Endometrium (tissue), 2 donors: ENCODE measurements around the gene RANBP9.

Experiments used
- FAIRE-seq: peaks from 2 replicates; lab custom pipeline; 2012; peaks lifted over from hg19 to GRCh38; lab: Jason Lieb, UNC
- donor health status: control.
- donor health status: control.

RANBP9 gene

DNA sequence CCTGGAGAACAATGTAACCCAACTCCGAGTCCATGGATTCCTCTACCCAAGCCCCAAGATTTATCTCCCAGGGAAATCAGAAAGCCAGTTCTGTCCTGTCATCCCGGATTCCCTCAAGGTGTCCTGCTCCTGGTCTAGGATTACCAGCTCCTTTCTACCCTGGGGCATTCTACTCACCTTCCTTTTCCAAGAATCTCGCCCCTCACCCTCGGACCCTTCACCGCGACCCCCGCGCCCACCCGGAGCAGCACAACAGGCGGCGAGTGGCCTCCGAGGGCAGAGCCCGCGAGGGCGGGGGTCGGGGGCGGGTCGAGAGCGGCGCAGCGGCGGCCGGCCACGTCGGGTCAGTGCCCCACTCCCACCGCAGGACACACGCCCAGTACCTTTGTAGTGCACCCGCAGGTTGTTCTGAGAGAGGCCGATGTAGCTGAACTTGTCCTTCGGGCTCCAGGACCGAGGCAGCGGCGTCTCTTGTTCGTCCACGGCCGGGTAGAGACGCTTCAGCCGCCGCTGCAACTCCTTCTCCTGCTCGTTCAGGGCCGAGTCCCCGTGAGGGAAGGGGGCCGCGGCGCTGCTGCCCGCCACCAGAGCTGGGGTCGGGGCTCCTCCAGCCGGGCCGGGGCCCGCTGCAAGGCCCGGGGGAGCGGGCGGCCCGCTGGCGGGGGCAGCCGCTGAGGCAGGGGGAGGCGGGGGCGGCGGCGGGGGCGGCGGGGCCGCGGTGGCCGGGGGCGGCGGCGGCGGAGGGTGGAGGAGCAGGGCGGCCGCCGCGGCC lies 897 bp downstream of the RANBP9 start:
- FAIRE-seq: no peak

DNA sequence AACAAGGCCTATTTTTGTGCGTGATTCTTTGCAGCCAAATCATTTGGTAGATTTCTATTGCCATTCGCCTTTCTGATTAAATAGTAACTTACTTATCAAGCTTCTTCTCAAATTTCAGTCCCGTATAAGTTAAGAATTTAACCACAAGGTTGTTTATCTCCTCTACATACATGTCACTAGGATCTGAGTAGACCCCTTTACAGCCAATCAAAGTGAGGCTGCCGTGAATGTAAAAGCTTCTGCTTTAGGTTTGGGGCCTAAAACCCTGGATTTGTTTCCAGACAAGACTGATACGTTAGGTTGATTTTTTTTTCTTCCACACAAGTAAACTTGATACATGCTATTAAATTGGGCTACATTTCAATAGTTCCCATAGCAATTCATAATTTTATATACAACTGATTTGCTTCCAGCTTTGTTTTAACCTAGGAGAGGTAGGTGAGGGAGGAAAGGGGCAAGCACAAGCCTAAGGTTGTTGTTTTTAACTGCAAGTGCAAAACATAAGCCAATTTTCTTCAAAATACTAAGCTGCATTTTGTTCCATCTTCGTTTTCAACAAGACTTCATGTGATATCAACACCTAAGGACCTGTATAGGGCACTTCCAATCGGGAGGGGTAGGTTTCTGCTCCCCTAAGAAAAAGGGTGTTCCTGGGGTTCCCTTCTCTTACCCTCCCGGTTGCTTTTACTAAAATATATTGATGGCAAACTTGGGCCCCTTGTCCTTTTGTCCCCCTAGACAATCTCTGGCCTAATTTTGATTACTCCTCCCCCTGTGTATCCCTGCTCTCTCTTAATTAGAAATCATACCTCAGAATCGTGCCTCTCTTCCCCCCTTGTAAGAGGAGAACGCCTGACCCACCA lies 1.7 kb downstream of the RANBP9 start:
- FAIRE-seq: no peak

DNA sequence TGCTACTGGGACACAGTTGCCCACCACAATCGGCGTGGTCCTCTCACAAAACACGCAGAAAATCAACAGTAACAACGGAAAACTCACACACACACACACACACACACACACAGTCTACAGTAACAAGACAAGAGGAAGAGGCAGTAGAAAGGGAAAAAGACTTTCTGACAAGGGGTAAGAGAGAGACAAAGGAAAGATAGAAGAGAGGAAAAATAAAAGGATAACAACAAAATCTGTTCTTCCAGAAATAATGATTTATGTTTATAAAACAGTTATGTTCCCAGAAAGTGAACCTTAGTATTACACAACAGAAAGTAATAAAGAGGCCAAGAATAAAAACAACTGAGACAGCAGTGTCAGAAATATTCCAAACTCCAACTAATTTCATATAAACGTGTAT lies 2.9 kb downstream of the RANBP9 start:
- FAIRE-seq: peak; percentile 41

DNA sequence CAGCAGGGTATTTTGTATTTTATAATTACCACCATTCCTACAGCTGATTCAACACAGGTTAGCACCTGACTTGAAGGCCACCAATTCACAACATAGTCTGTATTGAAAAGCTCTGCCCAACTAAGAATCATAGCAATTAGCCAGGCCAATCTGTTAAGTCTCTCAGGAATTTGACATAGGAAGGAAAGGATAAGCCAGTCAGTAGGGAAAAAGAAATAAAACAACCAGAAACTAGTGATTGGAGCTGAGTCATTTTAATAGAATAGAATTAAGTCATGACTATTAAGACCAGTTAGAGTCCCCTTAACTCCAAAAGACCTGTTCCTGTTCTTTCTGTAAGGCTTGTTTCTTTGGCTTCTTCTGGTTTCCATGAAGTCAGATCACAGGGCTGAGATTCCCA lies 8.1 kb downstream of the RANBP9 start:
- FAIRE-seq: no peak

DNA sequence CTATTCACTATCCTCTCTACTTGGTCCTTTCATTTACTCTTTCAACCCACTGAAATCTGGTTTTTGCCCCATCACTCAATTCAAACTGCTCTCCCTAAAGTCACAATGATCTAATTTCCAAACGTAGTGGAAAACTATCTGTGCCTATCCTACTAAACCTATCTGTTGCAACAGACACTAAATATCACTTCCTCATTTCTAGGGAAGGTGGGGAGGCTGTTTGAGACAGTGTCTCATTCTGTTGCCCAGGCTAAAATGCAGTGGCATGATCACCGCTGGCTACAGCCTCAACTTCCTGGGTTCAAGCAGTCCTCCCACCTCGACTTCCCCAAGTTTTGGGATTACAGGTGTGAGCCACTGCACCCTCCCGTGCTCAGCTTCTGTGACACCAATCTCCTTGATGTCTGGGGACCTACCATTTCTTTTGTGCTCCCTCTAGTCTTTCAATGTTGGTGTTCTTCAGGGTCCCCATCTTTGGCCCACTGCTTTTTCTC lies 8.8 kb downstream of the RANBP9 start:
- no peak for FAIRE-seq

DNA sequence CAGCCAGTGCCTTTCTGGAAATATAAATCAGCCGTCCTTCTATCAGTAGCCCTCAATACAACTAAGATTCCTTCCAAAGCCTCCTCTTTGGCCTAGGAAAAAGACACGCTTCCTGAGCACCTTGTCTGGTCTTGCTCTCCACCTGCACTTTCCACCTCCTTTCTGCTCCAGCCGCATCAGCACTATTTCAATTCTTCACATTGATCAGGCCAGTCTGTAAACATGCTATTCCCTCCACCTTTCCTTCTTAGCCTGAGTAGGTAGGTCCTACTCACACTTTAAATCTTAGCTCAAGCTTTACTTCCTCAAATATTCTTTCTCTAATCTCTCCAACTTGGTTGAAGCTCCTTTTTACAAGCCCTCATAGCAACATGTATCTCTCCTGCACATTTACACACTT lies 11.4 kb downstream of the RANBP9 start:
- no peak for FAIRE-seq

DNA sequence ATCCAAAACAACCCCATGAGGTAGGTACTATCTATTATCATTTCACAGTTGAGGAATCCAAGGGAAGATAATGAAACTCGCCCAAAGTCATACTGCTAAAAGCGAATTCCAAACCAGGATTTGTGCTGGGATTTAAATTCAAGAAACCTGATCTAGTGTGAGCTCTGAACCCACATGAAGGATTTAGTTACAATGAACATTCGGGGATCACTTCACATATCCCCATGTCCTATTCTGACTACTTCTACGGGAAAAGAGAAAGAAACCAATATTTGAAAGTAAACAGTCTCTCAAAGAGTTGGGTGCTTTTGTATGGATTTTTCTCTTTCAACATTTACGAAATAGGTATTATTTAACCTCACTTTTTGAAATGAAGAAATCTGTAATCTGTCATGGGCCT lies 12.9 kb downstream of the RANBP9 start:
- no peak for FAIRE-seq

DNA sequence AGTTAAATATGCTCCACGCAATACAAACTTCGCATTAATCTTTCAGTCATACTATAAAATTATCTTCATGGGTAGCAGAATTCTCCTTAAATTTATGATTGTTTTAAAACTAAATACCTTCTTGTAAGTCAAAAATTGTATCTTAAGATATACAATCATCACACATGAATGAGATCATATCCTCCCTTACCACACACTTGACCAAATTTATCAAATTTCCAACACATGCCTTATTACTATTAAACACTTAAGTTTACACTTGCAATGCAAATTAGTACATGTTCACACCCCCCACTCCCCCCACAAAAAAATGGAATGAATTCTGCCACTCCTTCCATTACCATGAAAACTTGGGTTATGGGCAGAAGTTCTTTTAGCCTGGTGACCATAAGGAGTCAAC lies 13.8 kb downstream of the RANBP9 start:
- no peak for FAIRE-seq

DNA sequence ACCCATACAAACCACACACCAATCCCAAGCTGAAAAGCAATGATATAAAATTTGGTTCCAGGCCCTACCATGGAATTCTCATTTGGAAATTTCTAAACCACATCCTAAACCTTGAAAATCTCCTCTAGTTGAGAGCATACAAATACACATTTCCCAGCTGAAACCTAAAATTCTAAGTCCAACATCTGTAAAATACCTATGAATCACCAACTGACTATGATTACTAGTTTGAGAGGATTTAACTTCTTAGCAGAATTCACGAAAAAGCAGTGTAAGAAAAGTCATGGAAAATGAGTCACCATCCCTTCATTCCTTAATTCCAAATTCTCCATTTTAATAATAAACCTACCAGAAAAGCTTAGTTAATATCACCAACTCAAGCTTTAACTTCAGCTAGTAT lies 15.4 kb downstream of the RANBP9 start:
- no peak for FAIRE-seq

DNA sequence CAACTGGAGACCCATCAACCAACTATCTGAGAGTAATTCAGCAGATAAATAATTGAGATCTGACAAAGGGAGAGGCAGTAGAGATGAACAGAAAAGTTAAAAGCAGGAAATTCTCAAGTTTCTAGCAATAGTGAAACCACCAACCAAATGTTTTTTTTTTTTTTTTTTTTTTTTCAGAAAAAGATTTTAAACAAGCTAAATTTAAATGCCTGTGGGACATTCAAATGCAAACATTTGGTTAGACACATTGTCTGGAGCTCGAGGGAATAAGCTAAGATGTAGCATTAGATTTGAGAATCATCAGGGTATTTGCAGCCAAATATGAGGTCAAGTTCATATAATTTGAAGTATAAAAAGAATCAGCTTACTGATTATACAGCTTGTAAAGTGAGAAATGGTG lies 16.4 kb downstream of the RANBP9 start:
- FAIRE-seq: no peak

DNA sequence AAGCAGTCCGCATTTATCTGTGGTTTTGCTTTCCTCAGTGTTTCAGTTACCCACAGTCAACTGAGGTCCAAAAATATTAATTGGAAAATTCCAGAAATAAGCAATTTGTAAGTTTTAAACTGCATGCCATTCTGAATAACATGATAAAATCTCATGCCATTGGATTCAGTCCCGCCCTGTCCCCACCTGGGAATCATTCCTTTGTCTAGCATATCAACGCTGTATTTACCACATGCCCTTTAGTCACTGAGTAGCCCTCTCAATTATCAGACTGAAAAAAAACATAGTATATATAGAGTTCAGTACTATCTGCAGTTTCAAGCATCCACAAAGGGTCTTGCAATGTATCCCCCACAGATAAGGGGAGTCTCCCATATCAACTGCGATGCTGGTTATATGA lies 17.1 kb downstream of the RANBP9 start:
- no peak for FAIRE-seq

DNA sequence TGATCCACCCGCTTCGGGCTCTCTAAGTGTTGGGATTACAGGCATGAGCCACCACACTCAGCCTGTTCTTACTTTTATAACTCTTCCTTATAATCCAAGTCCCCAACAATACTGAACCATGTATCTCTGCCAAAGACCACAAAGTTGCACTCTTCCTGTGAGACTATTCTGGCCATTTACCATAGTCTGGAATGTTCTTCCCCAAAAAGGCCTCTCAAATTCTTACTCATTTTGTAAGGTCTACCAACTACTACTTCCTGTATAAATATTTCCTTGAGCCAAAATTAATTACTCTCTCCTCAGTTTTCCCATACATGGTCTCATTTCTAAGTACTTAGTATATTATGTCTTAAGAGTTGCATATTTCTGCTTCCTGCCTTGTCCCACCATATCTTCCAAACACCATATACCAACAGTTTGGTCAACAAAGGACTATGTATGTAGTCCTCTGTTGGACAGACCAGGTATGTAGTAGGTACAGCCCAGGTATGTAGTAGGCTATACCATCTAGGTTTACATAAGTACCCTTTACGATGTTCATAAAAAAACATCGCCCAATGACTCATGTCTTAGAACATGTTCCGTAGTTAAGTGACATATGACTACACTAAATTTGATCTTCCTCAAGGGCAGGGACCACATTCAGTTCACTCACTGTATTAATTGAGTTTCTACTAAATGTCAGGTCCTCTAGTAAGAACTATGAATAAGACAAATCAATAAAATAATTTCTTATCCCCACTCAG lies 22.0 kb downstream of the RANBP9 start:
- no peak for FAIRE-seq

DNA sequence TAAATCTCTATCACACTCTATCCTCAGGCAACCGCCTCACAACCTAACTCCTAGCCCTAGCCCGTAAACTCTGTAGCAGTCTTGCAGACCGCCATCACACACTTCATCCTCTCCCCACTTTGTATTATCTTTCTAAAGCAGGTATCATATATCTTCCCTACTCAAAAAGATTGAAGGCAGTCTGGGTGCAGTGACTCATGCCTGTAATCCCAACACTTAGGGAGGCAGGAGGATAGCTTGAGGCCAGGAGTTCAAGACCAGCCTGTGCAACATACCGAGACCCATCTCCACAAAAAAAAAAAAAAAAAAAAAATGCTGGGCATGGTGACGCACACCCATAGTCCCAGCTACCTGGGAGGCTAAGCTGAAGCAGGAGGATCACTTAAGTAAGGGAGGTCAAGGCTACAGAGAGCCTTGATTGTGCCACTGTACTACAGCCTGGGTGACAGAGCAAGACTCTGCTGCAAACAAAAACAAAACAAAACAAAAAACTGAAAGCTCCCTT lies 22.9 kb downstream of the RANBP9 start:
- FAIRE-seq: no peak

DNA sequence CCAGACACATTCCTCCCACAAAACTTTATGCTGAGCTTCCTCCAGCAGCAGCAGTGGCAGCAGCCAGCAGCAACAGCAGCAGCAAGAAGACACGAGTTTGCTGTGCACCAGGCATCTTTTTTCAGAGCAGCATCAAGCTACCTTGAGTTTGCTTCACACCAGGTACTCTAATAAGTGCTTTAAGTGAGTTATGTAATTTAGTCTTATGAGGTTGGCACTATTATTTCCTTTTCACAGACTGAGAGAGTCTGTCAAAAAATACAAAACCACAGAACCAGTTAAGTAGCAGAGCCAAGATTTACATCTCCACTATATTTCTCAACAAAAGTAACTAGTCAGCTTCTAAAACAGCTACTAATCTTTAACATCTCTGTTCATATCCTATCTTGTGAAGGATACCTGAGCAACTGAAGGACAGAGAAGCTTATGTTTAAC lies 23.7 kb downstream of the RANBP9 start:
- no peak for FAIRE-seq

DNA sequence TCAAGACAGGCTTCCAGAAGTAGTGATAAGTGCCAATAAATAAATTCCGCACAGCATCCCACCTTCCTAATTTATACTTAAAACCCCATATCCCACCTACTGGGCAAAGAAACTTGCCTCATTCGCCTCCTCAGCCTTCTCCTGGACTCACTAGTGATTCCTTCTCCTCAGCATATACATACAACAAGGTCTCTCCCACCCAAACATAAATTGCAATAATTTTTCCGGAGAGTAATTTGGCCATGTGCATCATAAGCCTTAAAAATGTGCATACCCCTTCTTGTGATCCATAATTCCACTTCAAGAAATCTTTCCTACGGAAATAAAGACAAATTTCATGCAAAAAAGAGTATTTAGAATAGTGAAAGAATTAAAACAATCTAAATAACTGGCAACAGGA lies 26.8 kb downstream of the RANBP9 start:
- FAIRE-seq: no peak

DNA sequence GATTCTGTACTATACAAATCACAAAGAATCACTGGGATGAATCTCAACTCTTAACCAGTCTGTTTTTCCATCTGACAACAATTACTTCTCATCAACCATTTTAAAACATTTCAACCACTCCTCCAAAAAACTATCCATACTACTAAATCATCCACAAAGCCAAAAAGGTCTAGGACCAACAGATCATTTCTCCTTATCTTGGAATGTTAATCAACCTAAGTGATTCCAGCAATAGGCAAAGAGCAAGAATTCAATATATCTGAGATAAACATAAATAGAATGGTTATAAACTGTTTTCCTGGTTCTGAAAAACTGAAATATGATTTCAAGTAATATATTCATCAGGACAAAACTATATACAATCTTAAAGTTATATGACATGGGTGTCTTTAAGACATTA lies 28.6 kb downstream of the RANBP9 start:
- FAIRE-seq: no peak

DNA sequence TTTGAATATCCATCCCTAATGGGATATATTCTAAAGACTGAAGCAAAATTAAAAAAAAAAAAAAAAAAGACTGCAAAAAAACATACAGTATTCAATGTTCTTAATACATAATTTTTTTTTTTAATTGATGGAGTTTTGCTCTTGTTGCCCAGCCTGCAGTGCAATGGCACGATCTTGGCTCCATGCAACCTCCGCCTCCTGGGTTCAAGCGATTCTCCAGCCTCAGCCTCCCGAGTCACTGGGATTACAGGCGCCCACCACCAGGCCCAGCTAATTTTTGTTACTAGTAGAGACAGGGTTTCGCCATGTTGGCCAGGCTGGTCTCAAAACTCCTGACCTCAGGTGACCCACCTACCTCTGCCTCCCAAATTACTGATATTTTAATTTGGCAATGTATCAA lies 29.3 kb downstream of the RANBP9 start:
- no peak for FAIRE-seq

DNA sequence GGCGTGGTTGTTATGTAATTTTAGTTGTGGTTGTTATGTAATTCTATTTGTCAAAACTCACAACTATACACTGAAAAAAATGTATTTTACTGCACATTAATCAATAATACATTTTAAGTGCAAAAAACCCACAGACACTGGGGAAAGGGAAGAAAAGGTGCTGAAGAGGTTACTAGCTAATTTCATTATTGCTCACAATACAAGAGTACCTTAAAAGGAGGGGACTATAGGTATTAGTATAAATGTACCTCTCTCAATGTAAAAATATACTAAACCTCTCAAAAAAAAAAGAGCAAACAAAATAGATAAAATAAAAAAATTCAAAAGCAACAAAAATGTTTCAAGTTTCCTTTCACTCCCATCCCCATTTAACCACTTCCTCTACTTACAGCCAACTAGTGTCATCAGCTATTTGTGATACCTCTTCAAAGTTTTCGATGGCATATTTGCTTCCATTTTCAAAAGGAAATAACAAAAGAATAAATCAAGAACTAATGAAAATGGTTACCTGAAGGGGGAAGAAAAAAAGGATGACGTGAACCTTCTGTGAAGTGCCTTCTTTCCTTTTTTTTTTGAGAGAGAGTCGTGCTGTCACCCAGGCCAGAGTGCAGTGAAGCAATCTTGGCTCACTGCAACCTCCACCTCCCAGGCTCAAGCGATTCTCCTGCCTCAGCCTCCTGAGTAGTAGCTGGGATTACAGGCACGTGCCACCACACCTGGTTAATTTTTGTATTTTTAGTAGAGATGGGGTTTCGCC lies 30.2 kb downstream of the RANBP9 start:
- no peak for FAIRE-seq

DNA sequence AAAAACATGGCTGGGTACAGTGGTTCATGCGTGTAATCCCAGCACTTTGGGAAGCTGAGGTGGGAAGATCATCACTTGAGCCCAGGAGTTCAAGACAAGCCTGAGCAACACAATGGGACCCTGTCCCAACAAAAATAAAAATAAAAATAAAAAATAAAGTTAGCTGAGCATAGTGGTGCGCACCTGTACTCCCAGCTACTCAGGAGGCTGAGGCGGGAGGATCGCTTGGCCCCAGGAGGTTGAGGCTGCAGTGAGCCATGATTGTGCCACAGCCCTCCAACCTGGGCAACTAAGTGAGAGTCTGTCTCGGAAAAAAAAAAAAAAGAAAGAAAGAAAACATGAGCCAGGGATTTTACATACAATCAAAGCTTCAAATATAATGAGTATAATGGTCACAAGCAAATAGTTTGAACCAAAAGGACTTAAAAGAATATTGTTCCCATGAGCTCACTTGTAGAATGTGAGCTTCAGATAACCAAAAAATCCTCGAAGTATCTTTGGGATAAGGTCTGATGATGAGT lies 31.1 kb downstream of the RANBP9 start:
- no peak for FAIRE-seq

DNA sequence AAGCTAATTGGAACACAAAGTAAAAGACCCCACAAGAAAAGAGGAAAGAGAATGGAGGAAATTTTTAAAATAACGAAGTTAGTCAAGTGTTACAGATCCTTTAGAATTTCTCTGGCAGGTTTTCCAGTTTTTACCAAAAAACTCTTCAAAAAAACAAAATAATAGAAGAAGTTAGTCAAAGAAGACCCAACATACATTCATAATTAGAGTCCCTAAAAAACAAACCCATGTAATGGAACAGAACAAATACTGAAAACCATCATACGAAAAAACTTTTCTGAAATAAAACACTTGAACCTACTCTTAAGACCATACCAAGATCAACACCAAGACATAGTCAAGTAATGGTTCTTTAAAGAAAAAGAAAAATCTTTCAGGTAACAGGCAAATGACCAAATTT lies 31.6 kb downstream of the RANBP9 start:
- FAIRE-seq: no peak

DNA sequence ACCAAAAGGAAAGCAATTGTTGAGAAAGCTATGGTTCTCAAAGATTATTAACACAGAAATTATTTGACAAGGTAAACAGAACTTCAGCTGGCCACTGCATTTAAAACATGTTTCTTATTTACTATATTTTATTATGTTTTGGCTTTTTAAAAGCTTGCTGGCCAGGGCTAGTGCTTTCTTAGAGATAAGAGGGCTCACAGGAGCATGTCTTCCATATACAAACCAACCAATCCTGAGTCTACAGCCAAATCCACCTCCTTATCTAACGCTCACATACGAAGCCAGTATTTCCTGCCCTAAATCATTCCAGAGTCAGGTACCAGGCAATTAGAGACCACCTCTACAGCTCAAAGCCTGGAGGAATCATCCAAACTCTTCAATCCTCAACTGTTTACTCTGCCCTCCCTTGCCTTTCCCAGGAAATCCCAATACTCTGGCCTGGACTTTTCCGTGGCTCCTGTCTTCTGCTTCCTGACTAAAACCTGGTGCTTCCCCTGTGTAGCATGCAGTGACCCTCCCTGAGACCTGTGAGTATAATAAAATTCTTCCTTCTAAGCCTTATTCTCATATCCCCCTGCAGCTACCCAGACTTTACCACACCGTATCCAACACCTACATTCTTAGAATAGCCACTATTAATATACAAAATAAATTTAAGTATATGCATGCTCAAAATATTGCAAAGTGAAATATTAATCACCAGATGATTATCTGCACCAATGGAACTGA lies 33.2 kb downstream of the RANBP9 start:
- no peak for FAIRE-seq
